Transverse colon (tissue), 4 donors: Measurements from ENCODE around the gene MBP. TPM values are rescaled to one million over a fixed set of nuclear protein-coding genes. Genes with fewer than 3 reads are reported as not detected.

Source experiments
- DNase-seq: peaks from one replicate; pipeline ENCODE4 v3.0.0-alpha.2; 2019
- H3K27ac ChIP-seq, 4 donors: fragments of 200-600 bp; sonication (generic); 2 replicates each; pipeline ENCODE4 v1.5.1; 2016 to 2018; ENCODE audit warnings: inconsistent platforms in 4 of 4
- H3K27me3 ChIP-seq: fragments of 200-600 bp; sonication (generic); 2 replicates; pipeline ENCODE4 v1.5.1; 2017; ENCODE audit warnings: inconsistent platforms
- H3K36me3 ChIP-seq, 4 donors: fragments of 200-600 bp; sonication (generic); 2 replicates each; pipeline ENCODE4 v1.5.1; 2017 to 2019; ENCODE audit warnings: inconsistent platforms in 4 of 4
- H3K4me1 ChIP-seq, 4 donors: fragments of 200-600 bp; sonication (generic); 2 replicates each; pipeline ENCODE4 v1.5.1; 2017 to 2020; ENCODE audit warnings: inconsistent platforms in 4 of 4
- H3K4me3 ChIP-seq, 4 donors: fragments of 200-600 bp; sonication (generic); 1 replicate in 1 of 4; 2 replicates in 3 of 4; pipeline versions ENCODE4 v1.5.1 to v1.6.1; 2017 to 2019; ENCODE audit warnings: inconsistent platforms in 4 of 4
- H3K9me3 ChIP-seq, 2 donors: fragments of 200-600 bp; sonication (generic); 2 replicates each; pipeline ENCODE4 v1.5.1; 2017 to 2019; ENCODE audit warnings: inconsistent platforms in 2 of 2
- CTCF ChIP-seq, 5 experiments: fragments of 200-600 bp in 3 of 5; fragments of 450-650 bp in 2 of 5; sonication (generic) in 3 of 5; IDR thresholded peaks; 1 replicate in 2 of 5; 2 replicates in 3 of 5; pipeline ENCODE4 v1.5.1; 2016 to 2017; ENCODE audit warnings: antibody characterized with exemption in 5 of 5, inconsistent platforms in 3 of 5, mild to moderate bottlenecking in 2 of 5, moderate library complexity in 1 of 5
- EP300 ChIP-seq: sonication (generic); formaldehyde crosslinking; IDR thresholded peaks from one replicate; pipeline ENCODE4 v1.6.1; 2017; ENCODE audit warnings: antibody characterized with exemption, low read depth
- POLR2A ChIP-seq: fragments of 450-650 bp; IDR thresholded peaks from one replicate; pipeline ENCODE4 v1.6.1; 2016; ENCODE audit warnings: antibody characterized with exemption, mild to moderate bottlenecking, moderate library complexity
- POLR2AphosphoS5 ChIP-seq, 3 donors: sonication (generic); formaldehyde crosslinking; IDR thresholded peaks; one replicate each; pipeline ENCODE4 v1.6.1; 2016; ENCODE audit warnings: antibody characterized with exemption in 3 of 3
- WGBS, 2 donors: methylation state at CpG; one replicate each; pipeline ENCODE4 v1.1.5; 2018; ENCODE audit warnings: low coverage in 1 of 2; 5-methylcytosine and 5-hydroxymethylcytosine counted together
- in situ Hi-C, 4 donors: fragments of 200-750 bp; cut with MboI; loops; one replicate each; pipeline versions ENCODE4 v1.15.0 to v1.15.1; 2017; ENCODE audit warnings: low sequenced_read_pairs in 3 of 4, low pct_ligation_motif_present in 1 of 4, low pct_unique_long_range_greater_than_20kb in 1 of 4
- intact Hi-C: fragments of 100-400 bp; cut with DNase I; formaldehyde crosslinking; loops from one replicate; pipeline ENCODE4 v1.15.1; 2023; ENCODE audit warnings: low total_unique reads
- total RNA-seq, 4 donors: library from RNA; depleted of rRNA; stranded (reverse); fragments of >200 nt; gene quantifications; one replicate each; pipeline ENCODE4 v1.1.0, GENCODE V29; 2016

The MBP gene
- total RNA-seq, 4 donors from 2014 or later = 12.7 to 53.4 (median 41.0) TPM

GRCh38 chr18:77071711-77072292 is 60.8 kb downstream of the MBP start:
- TF ChIP-seq CTCF (IDR thresholded peaks at IDR 0.05) (no peak), POLR2AphosphoS5 (IDR thresholded peaks at IDR 0.05) (peak in 2 of 3 donors; percentile 36 to 46)
- Histone ChIP-seq H3K9me3 (no peaks in the 10 kb centered on the region), H3K27me3 (no peaks in the 10 kb centered on the region), H3K4me1 (peaks cover 12 to 42% (median 16%) of the 10 kb centered on the region in 4 donors), H3K4me3 (no peak overlapping the region), H3K36me3 (no peaks in the 10 kb centered on the region), H3K27ac (peak overlapping the region; percentile 26 to 50 (median 40))
- WGBS, 2 donors = 51 to 70% methylated on average over 10 of the region's 10 CpGs
- intact Hi-C loops = loop anchor here (1.0 kb wide), 1 partner anchor 23 kb away; no protein-coding TSS in a partner anchor
- in situ Hi-C loops = no loop called here
- DNase-seq = no peak

GRCh38 chr18:77071061-77071460 is 61.5 kb downstream of the MBP start:
- no peaks in the 10 kb centered on the region for H3K36me3 ChIP-seq
- no peak for DNase-seq
- H3K27ac ChIP-seq = peak overlapping the region; percentile 26 to 50 (median 40)
- WGBS, 2 donors = 78 to 79% methylated on average over 2 of the region's 2 CpGs
- no peak overlapping the region for H3K4me3 ChIP-seq
- TF ChIP-seq POLR2AphosphoS5 (IDR thresholded peaks at IDR 0.05) (no peak), EP300 (no peak), CTCF (IDR thresholded peaks at IDR 0.05) (no peak), POLR2A (no peak)
- H3K4me1 ChIP-seq = peaks cover 15 to 49% (median 17%) of the 10 kb centered on the region in 4 donors
- H3K27me3 ChIP-seq = no peaks in the 10 kb centered on the region
- H3K9me3 ChIP-seq = no peaks in the 10 kb centered on the region
- intact Hi-C loops (loop anchor here (1.0 kb wide), 1 partner anchor 24 kb away; no protein-coding TSS in a partner anchor), in situ Hi-C loops (no loop called here)

DNA sequence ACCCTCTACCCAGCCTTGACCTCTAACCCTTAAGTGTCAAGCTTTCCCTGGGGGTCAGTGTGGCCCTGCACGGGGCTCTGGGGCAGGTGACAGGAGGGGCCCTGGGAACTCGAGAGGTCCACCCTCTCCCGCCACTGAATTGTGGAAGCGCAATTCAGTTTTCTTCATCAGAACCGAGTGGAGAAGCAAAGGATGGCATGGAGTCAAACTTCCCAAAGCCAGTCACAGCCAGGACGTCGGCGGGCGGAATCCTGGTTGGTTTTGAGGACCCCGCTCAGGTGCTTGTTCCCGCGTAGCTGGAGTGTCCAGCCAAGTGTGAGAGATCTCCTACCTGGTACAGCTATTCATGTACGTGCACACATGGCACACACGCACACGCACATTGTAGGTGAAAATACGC is 62.0 kb downstream of the MBP start:
- TF ChIP-seq POLR2A (no peak), CTCF (IDR thresholded peaks at IDR 0.05) (no peak), EP300 (no peak), POLR2AphosphoS5 (IDR thresholded peaks at IDR 0.05) (no peak)
- DNase-seq = no peak
- WGBS, 2 donors = 75 to 95% methylated on average over 4 to 16 of the region's 16 CpGs
- peaks cover 15 to 53% (median 18%) of the 10 kb centered on the region in 4 donors for H3K4me1 ChIP-seq
- H3K27me3 ChIP-seq = no peaks in the 10 kb centered on the region
- no peak overlapping the region for H3K4me3 ChIP-seq
- peak overlapping the region in 1 of 4 donors; percentile 50 for H3K27ac ChIP-seq
- no peaks in the 10 kb centered on the region for H3K9me3 ChIP-seq
- H3K36me3 ChIP-seq = no peaks in the 10 kb centered on the region
- in situ Hi-C loops = no loop called here
- intact Hi-C loops = loop anchor here (1.0 kb wide), 1 partner anchor 25 kb away; no protein-coding TSS in a partner anchor

DNA sequence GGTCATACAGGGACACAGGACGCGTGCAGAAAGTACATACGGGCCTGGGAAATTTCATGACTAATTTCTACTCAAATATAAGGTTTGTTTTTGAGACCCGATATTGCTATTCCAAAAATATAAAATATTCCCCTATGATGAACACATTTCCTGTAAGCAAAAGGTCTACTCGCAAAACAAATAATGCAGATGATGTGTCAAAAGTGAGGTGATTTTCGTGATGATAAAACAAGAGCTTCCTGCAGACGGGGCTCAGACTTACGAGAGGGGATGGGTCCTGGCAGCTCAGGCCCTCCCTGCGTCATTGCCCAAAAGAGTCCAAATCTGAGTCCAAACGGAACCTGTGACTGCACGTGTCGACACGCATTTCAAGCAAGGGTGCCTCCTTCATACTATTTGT is 62.7 kb downstream of the MBP start:
- intact Hi-C loops (no loop called here), in situ Hi-C loops (loop anchor here in 1 of 4 donors (10.0 kb wide), 1 partner anchor 65 kb away; no protein-coding TSS in a partner anchor)
- peaks cover 15 to 59% (median 18%) of the 10 kb centered on the region in 4 donors for H3K4me1 ChIP-seq
- no peak for DNase-seq
- no peak overlapping the region for H3K4me3 ChIP-seq
- peak overlapping the region in 2 of 4 donors; percentile 60 to 72 for H3K27ac ChIP-seq
- peaks cover 0 to under 1% (median 0%) of the 10 kb centered on the region in 4 donors for H3K36me3 ChIP-seq
- 75 to 76% methylated on average over 9 to 13 of the region's 13 CpGs for WGBS, 2 donors
- TF ChIP-seq POLR2AphosphoS5 (IDR thresholded peaks at IDR 0.05) (no peak), POLR2A (no peak), CTCF (IDR thresholded peaks at IDR 0.05) (no peak), EP300 (no peak)
- no peaks in the 10 kb centered on the region for H3K27me3 ChIP-seq
- H3K9me3 ChIP-seq = no peaks in the 10 kb centered on the region
